SK-N-SH treated with all-trans-retinoic acid at 6 μM for 48 hours (cell line): ENCODE results near the gene DNAJC27.

Experiments used
- ATAC-seq: fragments of 200-7000 bp; cut with Tn5 transposase; 3 replicates; pipeline ENCODE4 v1.9.1; 2020; ENCODE audit warnings: mild to moderate bottlenecking, moderate library complexity
- ARNTL ChIP-seq: fragments of 450-650 bp; formaldehyde crosslinking; IDR thresholded peaks from 2 replicates; pipeline ENCODE4 v1.5.0; 2020; ENCODE audit warnings: low read depth, mild to moderate bottlenecking, moderate library complexity, borderline replicate concordance
- BACH2 ChIP-seq: fragments of 250-450 bp; sonication (Bioruptor Pico); IDR thresholded peaks from 2 replicates; pipeline ENCODE4 v1.9.0; 2021; ENCODE audit warnings: mild to moderate bottlenecking, borderline replicate concordance
- CREB5 ChIP-seq: fragments of 250-450 bp; sonication (Bioruptor Pico); IDR thresholded peaks from 2 replicates; pipeline ENCODE4 v1.5.1; 2020; ENCODE audit warnings: low read depth, mild to moderate bottlenecking, moderate library complexity
- CSRNP3 ChIP-seq: fragments of 250-450 bp; sonication (Bioruptor Pico); IDR thresholded peaks from 2 replicates; pipeline ENCODE4 v1.5.1; 2021; ENCODE audit warnings: mild to moderate bottlenecking, moderate library complexity
- ESRRG ChIP-seq: fragments of 250-450 bp; sonication (Bioruptor Pico); IDR thresholded peaks from 2 replicates; pipeline ENCODE4 v1.6.1; 2021; ENCODE audit warnings: mild to moderate bottlenecking
- OSR1 ChIP-seq: fragments of 250-450 bp; sonication (Bioruptor Pico); IDR thresholded peaks from 2 replicates; pipeline ENCODE4 v1.8.0; 2022; ENCODE audit warnings: moderate library complexity, mild to moderate bottlenecking, inconsistent platforms
- PATZ1 ChIP-seq: fragments of 250-450 bp; sonication (Bioruptor Pico); IDR thresholded peaks from 2 replicates; pipeline ENCODE4 v1.8.0; 2020; ENCODE audit warnings: mild to moderate bottlenecking, moderate library complexity, borderline replicate concordance
- PPARA ChIP-seq: fragments of 250-450 bp; sonication (Bioruptor Pico); IDR thresholded peaks from 2 replicates; pipeline ENCODE4 v1.5.0; 2020; ENCODE audit warnings: mild to moderate bottlenecking, borderline replicate concordance
- RARB ChIP-seq: fragments of 250-450 bp; sonication (Bioruptor Pico); IDR thresholded peaks from 2 replicates; pipeline ENCODE4 v1.8.0; 2021; ENCODE audit warnings: mild to moderate bottlenecking, moderate library complexity
- SNAI2 ChIP-seq: fragments of 250-450 bp; sonication (Bioruptor Pico); IDR thresholded peaks from 2 replicates; pipeline ENCODE4 v1.5.0; 2020; ENCODE audit warnings: mild to moderate bottlenecking, moderate library complexity
- TSHZ2 ChIP-seq: fragments of 250-450 bp; sonication (Bioruptor Pico); IDR thresholded peaks from 2 replicates; pipeline ENCODE4 v1.5.0; 2020; ENCODE audit warnings: mild to moderate bottlenecking, moderate library complexity
- ZC3H10 ChIP-seq: fragments of 250-450 bp; sonication (Bioruptor Pico); IDR thresholded peaks from 2 replicates; pipeline ENCODE4 v1.5.1; 2021; ENCODE audit warnings: mild to moderate bottlenecking, moderate library complexity
- ZFP3 ChIP-seq: fragments of 250-450 bp; sonication (Bioruptor Pico); IDR thresholded peaks from 2 replicates; pipeline ENCODE4 v1.5.0; 2020; ENCODE audit warnings: mild to moderate bottlenecking, moderate library complexity
- ZFP30 ChIP-seq: fragments of 450-650 bp; formaldehyde crosslinking; IDR thresholded peaks from 2 replicates; pipeline ENCODE4 v1.5.0; 2022; ENCODE audit warnings: mild to moderate bottlenecking, moderate library complexity
- ZNF8 ChIP-seq: fragments of 450-650 bp; formaldehyde crosslinking; IDR thresholded peaks from 2 replicates; pipeline ENCODE4 v1.5.0; 2020; ENCODE audit warnings: mild to moderate bottlenecking, moderate library complexity

Gene DNAJC27

GRCh38 chr2:24906466-24906865, 65.3 kb downstream of the DNAJC27 start (continued):
- TF ChIP-seq TSHZ2 (no peak), ESRRG (no peak), OSR1 (CRISPR knock-in tag) (no peak), ZFP30 (CRISPR knock-in tag) (no peak), ZC3H10 (CRISPR knock-in tag) (no peak), PPARA (CRISPR knock-in tag) (no peak)

- ATAC-seq = no peak
- TF ChIP-seq RARB (CRISPR knock-in tag) = no peak
- TF ChIP-seq ZFP3 (CRISPR knock-in tag) = no peak
These were observed 68.3 kb downstream of the DNAJC27 start for GRCh38 chr2:24903161-24904103.

GRCh38 chr2:24899361-24899910, 72.3 kb downstream of the DNAJC27 start:
- no peak for TF ChIP-seq ZNF8 (CRISPR knock-in tag)
- TF ChIP-seq PATZ1 (CRISPR knock-in tag) = no peak
- TF ChIP-seq CSRNP3 (CRISPR knock-in tag) = no peak
- ATAC-seq = no peak

GRCh38 chr2:24898122-24899109, 73.3 kb downstream of the DNAJC27 start:
- ATAC-seq = no peak
- TF ChIP-seq BACH2 (CRISPR knock-in tag) = no peak
- TF ChIP-seq SNAI2 (CRISPR knock-in tag) = no peak

GRCh38 chr2:24894750-24895149, 77.0 kb downstream of the DNAJC27 start:
- TF ChIP-seq OSR1 (CRISPR knock-in tag) = no peak
- no peak for TF ChIP-seq RARB (CRISPR knock-in tag)
- TF ChIP-seq ARNTL (CRISPR knock-in tag) = no peak
- TF ChIP-seq CREB5 (CRISPR knock-in tag) = no peak
- TF ChIP-seq, all 23 proteins: peak for 0
- ATAC-seq = no peak
